NCI-H82 (cell line): ENCODE results near the gene TGM3.

Experiments
- DNase-seq: peaks from one replicate; lab custom pipeline; 2025; lab: John Stamatoyannopoulos, UW

Gene TGM3

DNA sequence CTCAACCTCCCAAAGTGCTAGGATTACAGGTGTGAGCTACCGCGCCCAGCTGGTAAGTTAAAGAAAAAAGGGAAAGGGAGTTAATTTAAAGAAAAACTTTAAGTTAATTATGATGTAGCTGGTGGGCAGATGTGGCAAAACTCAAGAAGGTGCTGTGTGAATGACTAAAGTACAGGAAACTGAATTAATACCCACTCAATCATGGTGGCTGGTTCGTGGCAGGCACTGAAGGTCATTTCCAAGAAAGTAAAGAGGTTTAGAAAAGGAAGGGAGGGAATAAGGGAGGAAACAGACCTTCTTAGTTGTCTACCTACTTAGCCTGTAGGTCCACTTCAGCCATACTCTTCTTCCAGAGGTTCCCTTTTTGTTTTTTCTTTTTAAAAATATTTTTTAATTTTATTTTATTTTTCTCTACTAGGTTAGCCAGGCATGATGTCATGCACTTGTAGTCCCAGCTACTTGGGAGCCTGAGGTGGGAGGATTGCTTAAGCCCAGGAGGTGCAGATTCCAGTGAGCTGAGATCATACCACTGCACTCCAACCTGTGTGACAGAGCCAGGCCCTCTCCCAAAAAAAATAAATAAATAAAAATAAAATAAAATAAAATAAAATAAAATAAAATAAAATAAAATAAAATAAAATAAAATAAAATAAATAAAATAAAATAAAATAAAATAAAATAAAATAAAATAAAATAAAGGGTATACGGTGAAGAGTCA, 11.9 kb upstream of the TGM3 start:
- DNase-seq = no peak

DNA sequence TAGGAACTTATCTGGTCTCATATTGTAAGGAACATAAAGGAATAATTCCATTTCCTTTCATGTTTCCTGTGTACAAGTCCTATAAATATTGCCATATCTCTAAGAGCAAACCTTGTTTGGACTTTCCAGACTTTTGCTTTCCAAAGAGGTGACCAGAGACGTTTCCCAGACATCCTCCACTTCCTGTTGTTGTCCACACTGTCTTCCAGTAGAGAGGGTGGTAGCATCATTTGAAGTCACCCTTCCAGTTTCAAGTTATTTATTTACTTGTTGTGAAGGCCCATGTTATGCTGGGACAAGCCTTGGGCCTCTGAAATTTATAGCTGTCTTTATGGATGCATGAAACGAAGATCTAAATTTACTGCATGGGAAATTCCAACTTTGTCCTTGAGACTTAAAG, 10.6 kb upstream of the TGM3 start:
- no peak for DNase-seq

DNA sequence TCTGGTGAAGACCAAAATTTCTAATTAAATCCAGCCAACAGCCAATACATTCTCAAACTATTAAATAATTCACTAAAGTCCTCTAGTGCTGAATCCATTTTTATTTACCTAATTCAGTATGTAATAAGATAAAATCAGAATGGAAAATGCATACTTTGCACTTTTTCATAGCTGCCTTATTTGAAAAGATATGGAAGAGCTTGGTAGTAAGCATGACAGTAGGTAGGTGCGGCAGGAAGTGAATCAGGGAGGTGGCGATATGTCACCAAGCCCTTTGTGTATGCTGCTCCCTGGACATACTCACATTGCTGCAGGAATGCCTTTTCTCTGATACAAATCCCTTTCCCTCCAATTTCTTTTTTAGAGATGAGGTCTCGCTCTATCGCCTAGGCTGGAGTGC, 10.2 kb upstream of the TGM3 start:
- DNase-seq = no peak

DNA sequence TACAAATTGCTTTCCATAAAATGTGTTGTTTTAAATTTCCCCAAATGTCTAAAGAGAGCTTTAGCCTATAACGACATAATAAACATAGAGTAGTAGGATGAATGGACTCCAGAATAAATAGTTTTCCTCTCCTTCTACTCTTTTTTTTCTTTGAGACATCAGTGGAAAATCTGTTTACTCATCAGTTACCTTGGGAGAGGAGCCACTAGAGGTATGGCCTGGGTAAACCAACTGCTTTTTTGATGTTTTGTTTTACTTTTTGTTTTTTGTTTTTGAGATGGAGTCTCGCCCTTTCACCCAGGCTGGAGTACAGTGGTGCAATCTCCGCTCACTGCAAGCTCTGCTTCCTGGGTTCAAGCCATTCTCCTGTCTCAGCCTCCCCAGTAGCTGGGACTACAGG, 8.3 kb upstream of the TGM3 start:
- no peak for DNase-seq

- DNase-seq = no peak
These were observed 6.3 kb upstream of the TGM3 start for GRCh38 chr20:2289475-2289874.

- DNase-seq = no peak
These were observed 5.3 kb upstream of the TGM3 start for GRCh38 chr20:2290486-2290885.

- DNase-seq = no peak
These were observed 3.2 kb upstream of the TGM3 start for GRCh38 chr20:2292416-2293110.

- DNase-seq = no peak
These were observed 2.3 kb upstream of the TGM3 start for GRCh38 chr20:2293486-2293885.

GRCh38 chr20:2293971-2294370, 1.8 kb upstream of the TGM3 start:
- no peak for DNase-seq

GRCh38 chr20:2295286-2295685, 515 bp upstream of the TGM3 start:
- DNase-seq = no peak

- no peak for DNase-seq
These were observed 939 bp downstream of the TGM3 start for GRCh38 chr20:2296524-2297356.

GRCh38 chr20:2297357-2297728, 1.5 kb downstream of the TGM3 start:
- DNase-seq = no peak

DNA sequence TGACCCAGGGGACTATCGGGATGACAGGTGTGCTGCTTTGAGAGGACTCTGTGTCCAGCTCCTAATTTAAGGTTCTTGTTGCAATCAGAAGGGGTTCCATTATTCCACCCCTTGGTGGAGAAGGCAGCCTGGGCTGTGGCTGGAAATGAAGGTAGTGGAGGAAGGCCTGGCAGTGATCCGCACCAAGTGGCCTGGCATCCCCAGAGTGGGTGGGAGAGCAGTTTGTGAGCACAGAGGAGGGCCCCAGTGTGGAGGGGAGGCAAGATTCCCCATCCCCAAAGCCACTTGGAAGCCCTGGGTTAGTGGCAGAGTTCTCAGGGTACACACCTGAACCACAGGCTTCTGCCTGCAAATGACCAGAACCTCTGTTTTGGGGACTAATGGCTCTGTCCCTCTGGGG, 2.3 kb downstream of the TGM3 start:
- DNase-seq = no peak

- no peak for DNase-seq
These were observed 2.9 kb downstream of the TGM3 start for GRCh38 chr20:2298701-2299100.

DNA sequence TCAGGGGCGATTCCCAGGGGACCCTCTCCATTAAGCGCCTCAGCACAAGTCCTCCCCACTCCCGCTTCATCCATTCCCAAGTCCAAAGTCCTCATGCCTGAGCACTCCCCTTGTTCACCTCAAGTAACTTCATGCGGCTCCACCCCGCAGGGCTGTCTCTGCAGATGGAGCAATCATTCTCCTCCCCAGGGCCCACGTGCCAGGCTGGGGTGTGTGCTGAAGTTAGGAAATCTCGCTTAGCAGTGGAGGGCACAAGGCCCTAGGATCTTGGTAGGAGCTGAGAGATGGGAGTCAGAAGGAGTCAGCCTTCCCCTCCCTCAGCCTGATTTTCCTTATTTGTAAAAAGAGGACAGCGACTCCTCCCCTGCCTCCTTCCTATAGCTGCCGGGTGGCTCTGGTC, 3.5 kb downstream of the TGM3 start:
- DNase-seq = peak; percentile 17

GRCh38 chr20:2300002-2300401, 4.2 kb downstream of the TGM3 start:
- no peak for DNase-seq

DNA sequence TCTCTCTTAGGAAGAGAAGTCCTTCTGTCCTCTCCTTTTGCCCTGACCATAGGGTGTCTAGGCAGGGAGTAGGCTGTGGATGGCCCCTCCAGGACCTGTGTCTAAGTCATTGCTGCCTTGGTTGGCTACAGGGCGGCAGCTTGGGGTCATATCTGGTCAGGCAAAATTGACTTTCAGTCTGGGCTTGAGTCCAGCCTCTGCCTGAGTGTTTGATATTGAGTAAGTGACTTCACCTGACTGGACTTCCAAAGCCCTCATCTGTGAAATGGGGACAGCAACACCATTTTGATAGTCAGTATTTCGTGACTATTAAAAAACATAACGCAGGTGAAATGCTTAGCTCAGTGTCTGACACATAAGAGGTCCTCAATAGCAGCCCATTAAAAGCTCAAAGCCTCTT, 4.6 kb downstream of the TGM3 start:
- no peak for DNase-seq

DNA sequence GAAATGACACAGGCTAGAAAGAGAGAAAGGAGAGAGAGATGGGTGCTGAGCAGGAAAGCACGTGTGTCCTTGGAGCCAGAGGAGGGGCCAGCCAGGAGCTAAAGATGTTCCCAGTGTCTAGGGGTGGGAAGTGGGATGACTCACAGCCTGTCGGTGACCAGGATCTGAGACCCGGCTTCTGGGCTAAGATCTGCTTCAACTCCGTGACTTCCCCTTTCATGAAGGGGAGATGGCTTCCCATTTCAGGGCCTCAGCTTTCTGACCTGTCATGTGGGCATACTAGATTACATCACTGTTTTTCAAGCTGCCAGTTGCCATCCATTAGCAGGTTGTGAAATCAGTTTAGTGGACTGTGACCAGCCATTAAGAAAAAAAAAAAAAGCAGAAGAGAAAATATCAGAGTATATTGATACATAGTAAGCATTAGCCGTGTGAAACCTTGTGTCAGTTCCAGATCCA, 5.4 kb downstream of the TGM3 start:
- DNase-seq = no peak

DNA sequence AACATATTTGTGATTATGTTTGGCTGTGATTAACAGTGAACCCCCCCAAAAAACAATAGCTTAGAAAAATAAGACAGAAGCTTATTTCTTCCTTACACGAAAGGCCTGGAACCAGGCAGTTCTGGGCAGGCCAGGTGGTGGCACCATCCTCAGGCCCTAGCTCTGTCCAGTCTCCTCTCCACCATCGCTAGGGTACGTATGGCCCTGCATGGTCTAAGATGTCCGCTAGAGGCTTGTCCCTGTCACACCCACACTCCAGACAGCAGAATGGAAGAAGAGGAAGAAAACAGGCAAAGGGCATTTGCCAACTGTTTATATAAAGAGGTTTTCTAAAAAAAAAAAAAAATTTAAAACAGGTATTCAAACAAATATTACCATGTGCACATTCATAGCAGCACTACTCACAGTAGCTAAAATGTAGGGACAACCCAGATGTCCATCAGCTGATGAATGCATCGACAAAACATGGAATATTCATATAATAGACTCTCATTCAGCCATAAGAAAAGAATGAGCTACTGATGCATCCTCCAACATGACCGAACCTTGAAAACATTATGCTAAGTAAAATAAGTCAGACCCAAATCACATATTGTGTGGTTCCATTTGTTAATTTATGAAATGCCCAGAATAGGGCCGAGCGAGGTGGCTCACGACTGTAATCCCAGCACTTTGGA, 6.7 kb downstream of the TGM3 start:
- peak; percentile 21 for DNase-seq

GRCh38 chr20:2303673-2304072, 7.9 kb downstream of the TGM3 start:
- no peak for DNase-seq

- no peak for DNase-seq
These were observed 8.4 kb downstream of the TGM3 start for GRCh38 chr20:2304180-2304579.

DNA sequence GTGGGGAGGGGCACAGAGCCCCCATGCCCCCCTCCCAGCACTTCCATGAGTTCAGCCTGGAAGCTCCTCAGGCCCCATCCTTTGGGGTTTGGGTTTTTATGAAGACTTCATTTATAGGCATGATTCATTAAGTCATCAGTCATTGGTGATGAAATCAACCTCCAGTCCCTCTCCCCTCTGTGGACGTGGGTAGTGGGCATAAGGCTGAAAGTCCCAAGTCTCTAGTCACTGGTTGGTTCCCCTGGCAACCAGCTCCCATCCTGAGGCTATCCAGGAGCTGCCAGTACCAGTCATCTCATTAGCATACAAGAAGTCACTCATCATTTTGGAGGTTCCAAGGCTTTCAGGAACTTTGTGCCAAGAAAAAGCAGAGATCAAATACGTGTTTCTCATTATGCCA, 9.2 kb downstream of the TGM3 start:
- no peak for DNase-seq
